GM12878 (cell line): ENCODE measurements around the gene TLCD5. TPM values are rescaled to one million over a fixed set of nuclear protein-coding genes. Genes with fewer than 3 reads are reported as not detected.

Experiments used
- CREB1 ChIP-seq: IDR thresholded peaks from 2 replicates; pipeline ENCODE4 v1.6.1; 2012; ENCODE audit warnings: low read depth, mild to moderate bottlenecking, inconsistent platforms
- CREM ChIP-seq: IDR thresholded peaks from 2 replicates; pipeline ENCODE4 v1.6.1; 2014; ENCODE audit warnings: antibody characterized with exemption, low read depth
- HCFC1 ChIP-seq: fragments of 150-350 bp; IDR thresholded peaks from 2 replicates; pipeline ENCODE4 v1.6.1; 2014; ENCODE audit warnings: low read length
- MEF2A ChIP-seq: IDR thresholded peaks from 2 replicates; pipeline ENCODE4 v1.6.1; 2011; ENCODE audit warnings: low read depth, mild to moderate bottlenecking, low read length, moderate library complexity; ENCODE audit not compliant: insufficient read depth
- MXI1 ChIP-seq: fragments of 150-350 bp; IDR thresholded peaks from 2 replicates; pipeline ENCODE4 v1.6.1; 2011; ENCODE audit warnings: low read depth, mild to moderate bottlenecking, inconsistent platforms, low read length, improper control_type of control experiment
- NBN ChIP-seq: fragments of 450-650 bp; IDR thresholded peaks from 2 replicates; pipeline ENCODE4 v1.6.1; 2016
- TAF1 ChIP-seq: IDR thresholded peaks from 2 replicates; pipeline ENCODE4 v1.6.1; 2011; ENCODE audit warnings: mild to moderate bottlenecking, low read depth, low read length, borderline replicate concordance
- polyA plus RNA-seq, 11 experiments: library from polyadenylated mRNA; depleted of rRNA in 4 of 11; unstranded in 6 of 11; stranded (reverse) in 5 of 11; fragments of >200 nt; fragmentation: Nextera tagmentation in 4 of 11; fragmentation: Illumina TruSeq in 1 of 11; extraction: Ambion mirVana in 4 of 11; extraction: Trizol in 1 of 11; gene quantifications; 1 replicate in 1 of 11; 2 replicates in 10 of 11; pipeline versions ENCODE4 v1.2.1 to v1.2.3, GENCODE V29; 2011 to 2016; ENCODE audit warnings: inconsistent platforms in 2 of 11, missing spikeins in 2 of 11, low read depth in 1 of 11
- total RNA-seq, 4 experiments: library from RNA; depleted of rRNA in 3 of 4; stranded (reverse); fragments of >200 nt in 3 of 4; fragmentation: Illumina TruSeq in 1 of 4; extraction: Trizol in 1 of 4; gene quantifications; 2 replicates each; pipeline versions ENCODE4 v1.2.1 to v1.2.3, GENCODE V29; 2013 to 2021
- TF ChIP-seq, protein P1 (sequence below), 3 experiments: IDR thresholded peaks in 2 of 3; conservative IDR thresholded peaks in 1 of 3; 2 replicates each; pipeline ENCODE4 v1.5.1; 2011; ENCODE audit warnings: low read depth in 3 of 3, low read length in 3 of 3, mild to moderate bottlenecking in 3 of 3, control low read depth in 2 of 3, moderate library complexity in 2 of 3, inconsistent platforms in 1 of 3, mixed read lengths in 1 of 3; ENCODE audit not compliant: control insufficient read depth in 2 of 3, insufficient read depth in 1 of 3; ENCODE audit errors: extremely low read depth in 1 of 3
- TF ChIP-seq, protein P2 (sequence below): fragments of 450-650 bp; IDR thresholded peaks from 2 replicates; pipeline ENCODE4 v1.6.1; 2018; ENCODE audit warnings: mild to moderate bottlenecking, low read depth, moderate library complexity; ENCODE audit not compliant: partially characterized antibody
- TF ChIP-seq, protein P3 (sequence below): fragments of 450-650 bp; IDR thresholded peaks from 2 replicates; pipeline ENCODE4 v1.6.1; 2017; ENCODE audit warnings: mild to moderate bottlenecking, low read depth, inconsistent platforms; ENCODE audit not compliant: poor library complexity, severe bottlenecking

The TLCD5 gene
- total and polyA plus RNA-seq, 10 of the 15 experiments (the other 5 are each of a cell fraction or from before 2014, with no cell fraction given) = 2.4 to 13.3 (median 3.2) TPM

GRCh38 chr11:120334894-120335462, 9.9 kb downstream of the TLCD5 start (continued):
- peak; percentile 57; the same call in 1 of the 2 replicates for TF ChIP-seq CREB1
- TF ChIP-seq, protein P1, sequence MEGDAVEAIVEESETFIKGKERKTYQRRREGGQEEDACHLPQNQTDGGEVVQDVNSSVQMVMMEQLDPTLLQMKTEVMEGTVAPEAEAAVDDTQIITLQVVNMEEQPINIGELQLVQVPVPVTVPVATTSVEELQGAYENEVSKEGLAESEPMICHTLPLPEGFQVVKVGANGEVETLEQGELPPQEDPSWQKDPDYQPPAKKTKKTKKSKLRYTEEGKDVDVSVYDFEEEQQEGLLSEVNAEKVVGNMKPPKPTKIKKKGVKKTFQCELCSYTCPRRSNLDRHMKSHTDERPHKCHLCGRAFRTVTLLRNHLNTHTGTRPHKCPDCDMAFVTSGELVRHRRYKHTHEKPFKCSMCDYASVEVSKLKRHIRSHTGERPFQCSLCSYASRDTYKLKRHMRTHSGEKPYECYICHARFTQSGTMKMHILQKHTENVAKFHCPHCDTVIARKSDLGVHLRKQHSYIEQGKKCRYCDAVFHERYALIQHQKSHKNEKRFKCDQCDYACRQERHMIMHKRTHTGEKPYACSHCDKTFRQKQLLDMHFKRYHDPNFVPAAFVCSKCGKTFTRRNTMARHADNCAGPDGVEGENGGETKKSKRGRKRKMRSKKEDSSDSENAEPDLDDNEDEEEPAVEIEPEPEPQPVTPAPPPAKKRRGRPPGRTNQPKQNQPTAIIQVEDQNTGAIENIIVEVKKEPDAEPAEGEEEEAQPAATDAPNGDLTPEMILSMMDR (IDR thresholded peaks at IDR 0.05 in 2 of 3, conservative IDR thresholded peaks at IDR 0.05 in 1 of 3; ENCODE audit: control insufficient read depth in 2 of 3, extremely low read depth in 1 of 3, insufficient read depth in 1 of 3, low read depth in 3 of 3, low read length in 3 of 3) = peak; percentile 58 to 74 (median 71); a peak in 5 of 6 replicates
- TF ChIP-seq, protein P2, sequence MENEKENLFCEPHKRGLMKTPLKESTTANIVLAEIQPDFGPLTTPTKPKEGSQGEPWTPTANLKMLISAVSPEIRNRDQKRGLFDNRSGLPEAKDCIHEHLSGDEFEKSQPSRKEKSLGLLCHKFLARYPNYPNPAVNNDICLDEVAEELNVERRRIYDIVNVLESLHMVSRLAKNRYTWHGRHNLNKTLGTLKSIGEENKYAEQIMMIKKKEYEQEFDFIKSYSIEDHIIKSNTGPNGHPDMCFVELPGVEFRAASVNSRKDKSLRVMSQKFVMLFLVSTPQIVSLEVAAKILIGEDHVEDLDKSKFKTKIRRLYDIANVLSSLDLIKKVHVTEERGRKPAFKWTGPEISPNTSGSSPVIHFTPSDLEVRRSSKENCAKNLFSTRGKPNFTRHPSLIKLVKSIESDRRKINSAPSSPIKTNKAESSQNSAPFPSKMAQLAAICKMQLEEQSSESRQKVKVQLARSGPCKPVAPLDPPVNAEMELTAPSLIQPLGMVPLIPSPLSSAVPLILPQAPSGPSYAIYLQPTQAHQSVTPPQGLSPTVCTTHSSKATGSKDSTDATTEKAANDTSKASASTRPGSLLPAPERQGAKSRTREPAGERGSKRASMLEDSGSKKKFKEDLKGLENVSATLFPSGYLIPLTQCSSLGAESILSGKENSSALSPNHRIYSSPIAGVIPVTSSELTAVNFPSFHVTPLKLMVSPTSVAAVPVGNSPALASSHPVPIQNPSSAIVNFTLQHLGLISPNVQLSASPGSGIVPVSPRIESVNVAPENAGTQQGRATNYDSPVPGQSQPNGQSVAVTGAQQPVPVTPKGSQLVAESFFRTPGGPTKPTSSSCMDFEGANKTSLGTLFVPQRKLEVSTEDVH = no peak
- no peak for TF ChIP-seq TAF1
- peak; percentile 78 for TF ChIP-seq MEF2A
- TF ChIP-seq HCFC1 = no peak
- TF ChIP-seq MXI1 = no peak
- 0 out of 2 replicates have a peak, but pooled peaks have one; percentile 26 for TF ChIP-seq CREM
- peak; percentile 32; the same call in 1 of the 2 replicates for TF ChIP-seq NBN
- TF ChIP-seq, protein P3, sequence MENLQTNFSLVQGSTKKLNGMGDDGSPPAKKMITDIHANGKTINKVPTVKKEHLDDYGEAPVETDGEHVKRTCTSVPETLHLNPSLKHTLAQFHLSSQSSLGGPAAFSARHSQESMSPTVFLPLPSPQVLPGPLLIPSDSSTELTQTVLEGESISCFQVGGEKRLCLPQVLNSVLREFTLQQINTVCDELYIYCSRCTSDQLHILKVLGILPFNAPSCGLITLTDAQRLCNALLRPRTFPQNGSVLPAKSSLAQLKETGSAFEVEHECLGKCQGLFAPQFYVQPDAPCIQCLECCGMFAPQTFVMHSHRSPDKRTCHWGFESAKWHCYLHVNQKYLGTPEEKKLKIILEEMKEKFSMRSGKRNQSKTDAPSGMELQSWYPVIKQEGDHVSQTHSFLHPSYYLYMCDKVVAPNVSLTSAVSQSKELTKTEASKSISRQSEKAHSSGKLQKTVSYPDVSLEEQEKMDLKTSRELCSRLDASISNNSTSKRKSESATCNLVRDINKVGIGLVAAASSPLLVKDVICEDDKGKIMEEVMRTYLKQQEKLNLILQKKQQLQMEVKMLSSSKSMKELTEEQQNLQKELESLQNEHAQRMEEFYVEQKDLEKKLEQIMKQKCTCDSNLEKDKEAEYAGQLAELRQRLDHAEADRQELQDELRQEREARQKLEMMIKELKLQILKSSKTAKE = peak; percentile 37
